ENCODE results near the gene HSPB1.
"Not testable (repeated sequence)": the region's sequence is repeated elsewhere in the genome, so short reads cannot be mapped to it uniquely, and the experiment has no call there.

Gene HSPB1

GRCh38 chr7:76281706-76282343, 20.6 kb upstream of the HSPB1 start:
- DNase-seq (ENCODE audit: low read depth), result no peak

GRCh38 chr7:76282344-76283253, 19.9 kb upstream of the HSPB1 start:
- no peak for DNase-seq (ENCODE audit: low read depth)

GRCh38 chr7:76283254-76284159, 19.0 kb upstream of the HSPB1 start:
- no peak for DNase-seq (ENCODE audit: low read depth)

GRCh38 chr7:76285604-76286374, 16.7 kb upstream of the HSPB1 start:
- DNase-seq (ENCODE audit: low read depth), result no peak

- no peak for DNase-seq (ENCODE audit: low read depth)
Observed at GRCh38 chr7:76286842-76287403, 15.6 kb upstream of the HSPB1 start.

GRCh38 chr7:76290847-76291350, 11.6 kb upstream of the HSPB1 start:
- DNase-seq (ENCODE audit: low read depth), result not testable (repeated sequence)

GRCh38 chr7:76291351-76292212, 10.9 kb upstream of the HSPB1 start:
- DNase-seq (ENCODE audit: low read depth), result peak; percentile 70

GRCh38 chr7:76292213-76292573, 10.3 kb upstream of the HSPB1 start:
- DNase-seq (ENCODE audit: low read depth), result no peak

- not testable (repeated sequence) for DNase-seq (ENCODE audit: low read depth)
Observed at GRCh38 chr7:76292911-76293310, 9.6 kb upstream of the HSPB1 start.

GRCh38 chr7:76293407-76293901, 9.0 kb upstream of the HSPB1 start:
- no peak for DNase-seq (ENCODE audit: low read depth)

- no peak for DNase-seq (ENCODE audit: low read depth)
Observed at GRCh38 chr7:76294344-76295024, 8.0 kb upstream of the HSPB1 start.

GRCh38 chr7:76296743-76297740, 5.4 kb upstream of the HSPB1 start:
- DNase-seq (ENCODE audit: low read depth), result no peak

- DNase-seq (ENCODE audit: low read depth), result no peak
Observed at GRCh38 chr7:76300166-76300731, 2.2 kb upstream of the HSPB1 start.

- DNase-seq (ENCODE audit: low read depth), result no peak
Observed at GRCh38 chr7:76301000-76301399, 1.5 kb upstream of the HSPB1 start.

- peak; percentile 88 for DNase-seq (ENCODE audit: low read depth)
Observed at GRCh38 chr7:76303202-76304147, 1.0 kb downstream of the HSPB1 start.

GRCh38 chr7:76304888-76305375, 2.5 kb downstream of the HSPB1 start:
- no peak for DNase-seq (ENCODE audit: low read depth)

All from CMK (cell line).